ENCODE results near the gene PRKCA.

Gene PRKCA

DNA sequence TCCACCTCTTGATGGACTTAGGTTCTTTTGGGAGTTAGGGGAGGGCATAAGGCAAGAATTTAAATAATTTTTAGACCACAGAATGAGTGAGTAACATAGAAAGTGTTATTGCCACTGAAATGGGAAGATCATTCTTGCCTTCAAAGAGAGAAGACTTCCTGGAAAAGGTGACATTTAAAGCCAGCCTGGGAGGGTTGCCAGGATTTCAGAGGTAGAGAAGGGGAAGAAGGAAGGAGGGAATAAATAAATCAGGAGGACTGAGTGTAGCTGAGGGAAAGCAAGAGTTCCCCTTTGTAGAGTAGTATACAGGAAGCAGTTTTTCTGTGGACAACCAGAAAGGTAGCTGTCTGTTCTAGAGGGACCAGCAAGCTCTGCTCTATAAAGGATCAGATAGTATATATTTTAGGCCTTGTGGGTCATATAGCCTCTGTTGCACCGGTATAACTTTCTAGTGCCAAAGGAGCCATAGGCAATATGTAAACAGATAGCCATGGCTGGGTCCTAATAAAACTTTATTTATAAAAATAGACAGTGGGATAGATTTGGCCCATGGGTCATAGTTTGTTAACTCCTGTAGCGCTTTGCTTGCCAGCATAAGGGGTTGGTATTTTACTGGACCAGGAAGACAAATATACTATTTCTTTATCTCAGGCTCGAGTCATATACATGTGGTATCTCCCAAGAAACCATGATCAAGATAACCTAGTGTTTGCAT is 385.3 kb downstream of the PRKCA start:
- no peak overlapping the region for H3K27ac ChIP-seq
- H3K79me2 ChIP-seq (ENCODE audit: insufficient read depth, low read depth), result no peaks in the 10 kb centered on the region
- no peak overlapping the region for H3K4me3 ChIP-seq (IDR thresholded peaks at IDR 0.05; ENCODE audit: insufficient read depth, low read depth, low read length)
- H3K4me1 ChIP-seq (ENCODE audit: low read depth, poor library complexity, severe bottlenecking), result no peaks in the 10 kb centered on the region
- no peak overlapping the region for H2AFZ ChIP-seq (ENCODE audit: low read depth)
- no peak overlapping the region for H3K4me2 ChIP-seq
- H4K20me1 ChIP-seq (ENCODE audit: insufficient read depth), result no peaks in the 10 kb centered on the region
- no peaks in the 10 kb centered on the region for H3K27me3 ChIP-seq (ENCODE audit: insufficient read depth, low read depth)
- no peak overlapping the region for H3K9ac ChIP-seq
- H3K36me3 ChIP-seq (ENCODE audit: insufficient read depth), result no peaks in the 10 kb centered on the region
- TF ChIP-seq CTCF (conservative IDR thresholded peaks at IDR 0.05; ENCODE audit: low read depth, low read length), result no peak

DNA sequence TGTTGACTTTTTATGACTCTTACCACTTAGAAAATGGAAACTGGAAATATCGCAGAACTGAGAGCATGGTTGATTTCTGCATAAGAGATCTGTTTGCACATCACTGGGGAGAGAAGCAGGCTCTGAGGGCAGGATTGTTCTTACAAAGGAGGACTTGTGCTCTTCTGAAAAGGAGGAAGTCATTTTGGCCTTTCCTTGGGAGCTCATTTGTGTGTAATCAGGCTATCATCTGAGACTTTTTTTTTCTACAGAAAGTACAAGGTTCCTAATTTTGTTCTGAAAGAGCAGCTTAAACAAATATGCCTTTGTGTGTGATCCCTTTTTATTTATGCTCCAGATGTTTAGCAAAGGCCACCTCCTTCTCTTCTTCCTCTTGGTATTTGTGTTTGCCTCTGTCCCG is 386.8 kb downstream of the PRKCA start:
- Histone ChIP-seq H3K4me3 (IDR thresholded peaks at IDR 0.05; ENCODE audit: insufficient read depth, low read depth, low read length) (no peak overlapping the region), H2AFZ (ENCODE audit: low read depth) (no peak overlapping the region), H3K4me2 (no peak overlapping the region), H3K9ac (no peak overlapping the region), H3K4me1 (ENCODE audit: low read depth, poor library complexity, severe bottlenecking) (no peaks in the 10 kb centered on the region), H3K79me2 (ENCODE audit: insufficient read depth, low read depth) (no peaks in the 10 kb centered on the region), H3K27me3 (ENCODE audit: insufficient read depth, low read depth) (no peaks in the 10 kb centered on the region), H4K20me1 (ENCODE audit: insufficient read depth) (no peaks in the 10 kb centered on the region), H3K27ac (no peak overlapping the region), H3K36me3 (ENCODE audit: insufficient read depth) (no peaks in the 10 kb centered on the region)
- TF ChIP-seq CTCF (conservative IDR thresholded peaks at IDR 0.05; ENCODE audit: low read depth, low read length), result no peak

GRCh38 chr17:66690166-66690565 is 387.8 kb downstream of the PRKCA start:
- no peak for TF ChIP-seq CTCF (conservative IDR thresholded peaks at IDR 0.05; ENCODE audit: low read depth, low read length)

GRCh38 chr17:66691644-66692420 is 389.4 kb downstream of the PRKCA start:
- no peaks in the 10 kb centered on the region for H3K4me1 ChIP-seq (ENCODE audit: low read depth, poor library complexity, severe bottlenecking)
- no peaks in the 10 kb centered on the region for H3K79me2 ChIP-seq (ENCODE audit: insufficient read depth, low read depth)
- no peak overlapping the region for H2AFZ ChIP-seq (ENCODE audit: low read depth)
- H3K9ac ChIP-seq, result no peak overlapping the region
- no peak for TF ChIP-seq CTCF (conservative IDR thresholded peaks at IDR 0.05; ENCODE audit: low read depth, low read length)
- H4K20me1 ChIP-seq (ENCODE audit: insufficient read depth), result no peaks in the 10 kb centered on the region
- H3K27me3 ChIP-seq (ENCODE audit: insufficient read depth, low read depth), result no peaks in the 10 kb centered on the region
- no peak overlapping the region for H3K4me2 ChIP-seq
- H3K4me3 ChIP-seq (IDR thresholded peaks at IDR 0.05; ENCODE audit: insufficient read depth, low read depth, low read length), result no peak overlapping the region
- no peaks in the 10 kb centered on the region for H3K36me3 ChIP-seq (ENCODE audit: insufficient read depth)
- H3K27ac ChIP-seq, result no peak overlapping the region

More at GRCh38 chr17:66690166-66690565, 387.8 kb downstream of the PRKCA start:
- no peak overlapping the region for H3K27ac ChIP-seq
- no peaks in the 10 kb centered on the region for H3K27me3 ChIP-seq (ENCODE audit: insufficient read depth, low read depth)
- no peaks in the 10 kb centered on the region for H3K4me1 ChIP-seq (ENCODE audit: low read depth, poor library complexity, severe bottlenecking)
- H3K36me3 ChIP-seq (ENCODE audit: insufficient read depth), result no peaks in the 10 kb centered on the region
- H2AFZ ChIP-seq (ENCODE audit: low read depth), result no peak overlapping the region
- H3K4me2 ChIP-seq, result no peak overlapping the region
- H3K9ac ChIP-seq, result no peak overlapping the region
- no peaks in the 10 kb centered on the region for H3K79me2 ChIP-seq (ENCODE audit: insufficient read depth, low read depth)
- no peaks in the 10 kb centered on the region for H4K20me1 ChIP-seq (ENCODE audit: insufficient read depth)
- H3K4me3 ChIP-seq (IDR thresholded peaks at IDR 0.05; ENCODE audit: insufficient read depth, low read depth, low read length), result no peak overlapping the region
